ENCODE results near the gene ERI3. TPM values are rescaled to one million over a fixed set of nuclear protein-coding genes. Genes with fewer than 3 reads are reported as not detected.

ERI3 gene
- total RNA-seq, 1 experiment from 2014 or later: 83.3 TPM

DNA sequence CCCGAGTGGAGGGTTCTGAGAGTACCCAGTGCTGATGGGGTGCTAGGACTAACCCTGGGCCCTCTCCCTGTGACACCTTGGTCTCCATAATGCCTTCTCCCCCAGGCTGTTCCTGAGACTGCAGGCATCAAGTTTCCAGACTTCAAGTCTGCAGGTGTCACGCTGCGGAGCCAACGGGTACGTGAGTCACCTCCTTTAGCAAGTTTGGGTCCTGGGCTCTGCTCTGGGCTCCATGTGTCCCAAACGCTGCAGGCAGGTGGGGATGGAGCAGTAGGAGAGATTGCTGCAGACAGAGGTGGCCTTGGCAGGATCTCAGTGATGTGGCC, 135.8 kb downstream of the ERI3 start:
- BruUV-seq (replicated peaks): no TSS peak
- H3K27ac ChIP-seq (ENCODE audit: low read length): no peak overlapping the region
- intact Hi-C loops (cut with micrococcal nuclease; ENCODE audit: unreplicated experiment) (loop anchor here (5.0 kb wide), 1 partner anchor 378 kb away; no protein-coding TSS in a partner anchor), in situ Hi-C loops (cut with HindIII; ENCODE audit: low pct_unique_long_range_greater_than_20kb, low sequenced_read_pairs) (no loop called here)
- H3K27me3 ChIP-seq (ENCODE audit: control insufficient read depth, insufficient read depth, low read length): no peaks in the 10 kb centered on the region
- TF ChIP-seq, protein P1, sequence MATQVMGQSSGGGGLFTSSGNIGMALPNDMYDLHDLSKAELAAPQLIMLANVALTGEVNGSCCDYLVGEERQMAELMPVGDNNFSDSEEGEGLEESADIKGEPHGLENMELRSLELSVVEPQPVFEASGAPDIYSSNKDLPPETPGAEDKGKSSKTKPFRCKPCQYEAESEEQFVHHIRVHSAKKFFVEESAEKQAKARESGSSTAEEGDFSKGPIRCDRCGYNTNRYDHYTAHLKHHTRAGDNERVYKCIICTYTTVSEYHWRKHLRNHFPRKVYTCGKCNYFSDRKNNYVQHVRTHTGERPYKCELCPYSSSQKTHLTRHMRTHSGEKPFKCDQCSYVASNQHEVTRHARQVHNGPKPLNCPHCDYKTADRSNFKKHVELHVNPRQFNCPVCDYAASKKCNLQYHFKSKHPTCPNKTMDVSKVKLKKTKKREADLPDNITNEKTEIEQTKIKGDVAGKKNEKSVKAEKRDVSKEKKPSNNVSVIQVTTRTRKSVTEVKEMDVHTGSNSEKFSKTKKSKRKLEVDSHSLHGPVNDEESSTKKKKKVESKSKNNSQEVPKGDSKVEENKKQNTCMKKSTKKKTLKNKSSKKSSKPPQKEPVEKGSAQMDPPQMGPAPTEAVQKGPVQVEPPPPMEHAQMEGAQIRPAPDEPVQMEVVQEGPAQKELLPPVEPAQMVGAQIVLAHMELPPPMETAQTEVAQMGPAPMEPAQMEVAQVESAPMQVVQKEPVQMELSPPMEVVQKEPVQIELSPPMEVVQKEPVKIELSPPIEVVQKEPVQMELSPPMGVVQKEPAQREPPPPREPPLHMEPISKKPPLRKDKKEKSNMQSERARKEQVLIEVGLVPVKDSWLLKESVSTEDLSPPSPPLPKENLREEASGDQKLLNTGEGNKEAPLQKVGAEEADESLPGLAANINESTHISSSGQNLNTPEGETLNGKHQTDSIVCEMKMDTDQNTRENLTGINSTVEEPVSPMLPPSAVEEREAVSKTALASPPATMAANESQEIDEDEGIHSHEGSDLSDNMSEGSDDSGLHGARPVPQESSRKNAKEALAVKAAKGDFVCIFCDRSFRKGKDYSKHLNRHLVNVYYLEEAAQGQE (IDR thresholded peaks at IDR 0.05; ENCODE audit: insufficient read depth in 1 of 2, low read depth in 2 of 2, low read length in 1 of 2): no peak
- TF ChIP-seq POLR2AphosphoS5 (IDR thresholded peaks at IDR 0.05; ENCODE audit: low read depth, low read length) (no peak), SIN3A (IDR thresholded peaks at IDR 0.05; ENCODE audit: borderline replicate concordance, insufficient read depth, low read depth, low read length) (no peak), TCF7L2 (IDR thresholded peaks at IDR 0.05; ENCODE audit: low read depth, low read length) (no peak)
- TF ChIP-seq, protein P2, sequence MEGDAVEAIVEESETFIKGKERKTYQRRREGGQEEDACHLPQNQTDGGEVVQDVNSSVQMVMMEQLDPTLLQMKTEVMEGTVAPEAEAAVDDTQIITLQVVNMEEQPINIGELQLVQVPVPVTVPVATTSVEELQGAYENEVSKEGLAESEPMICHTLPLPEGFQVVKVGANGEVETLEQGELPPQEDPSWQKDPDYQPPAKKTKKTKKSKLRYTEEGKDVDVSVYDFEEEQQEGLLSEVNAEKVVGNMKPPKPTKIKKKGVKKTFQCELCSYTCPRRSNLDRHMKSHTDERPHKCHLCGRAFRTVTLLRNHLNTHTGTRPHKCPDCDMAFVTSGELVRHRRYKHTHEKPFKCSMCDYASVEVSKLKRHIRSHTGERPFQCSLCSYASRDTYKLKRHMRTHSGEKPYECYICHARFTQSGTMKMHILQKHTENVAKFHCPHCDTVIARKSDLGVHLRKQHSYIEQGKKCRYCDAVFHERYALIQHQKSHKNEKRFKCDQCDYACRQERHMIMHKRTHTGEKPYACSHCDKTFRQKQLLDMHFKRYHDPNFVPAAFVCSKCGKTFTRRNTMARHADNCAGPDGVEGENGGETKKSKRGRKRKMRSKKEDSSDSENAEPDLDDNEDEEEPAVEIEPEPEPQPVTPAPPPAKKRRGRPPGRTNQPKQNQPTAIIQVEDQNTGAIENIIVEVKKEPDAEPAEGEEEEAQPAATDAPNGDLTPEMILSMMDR (IDR thresholded peaks at IDR 0.05): no peak
- H3K9me3 ChIP-seq (ENCODE audit: control insufficient read depth, insufficient read depth, low read depth, low read length): no peaks in the 10 kb centered on the region
- no peak overlapping the region for H3K4me3 ChIP-seq (ENCODE audit: low read depth in 2 of 2, low read length in 2 of 2)
- CTCF ChIA-PET: no interaction called here
- DNase-seq (ENCODE audit: low read depth, low spot score) (no peak), ATAC-seq (no peak)
- POLR2A ChIA-PET: no interaction called here
- peaks cover 3% of the 10 kb centered on the region; the same call in 1 of the 2 replicates for H3K4me1 ChIP-seq (ENCODE audit: control insufficient read depth, insufficient read depth, low read length)
- peaks cover 9% of the 10 kb centered on the region; the same call in 1 of the 2 replicates for H3K36me3 ChIP-seq (ENCODE audit: control insufficient read depth, insufficient read depth, low read length)

DNA sequence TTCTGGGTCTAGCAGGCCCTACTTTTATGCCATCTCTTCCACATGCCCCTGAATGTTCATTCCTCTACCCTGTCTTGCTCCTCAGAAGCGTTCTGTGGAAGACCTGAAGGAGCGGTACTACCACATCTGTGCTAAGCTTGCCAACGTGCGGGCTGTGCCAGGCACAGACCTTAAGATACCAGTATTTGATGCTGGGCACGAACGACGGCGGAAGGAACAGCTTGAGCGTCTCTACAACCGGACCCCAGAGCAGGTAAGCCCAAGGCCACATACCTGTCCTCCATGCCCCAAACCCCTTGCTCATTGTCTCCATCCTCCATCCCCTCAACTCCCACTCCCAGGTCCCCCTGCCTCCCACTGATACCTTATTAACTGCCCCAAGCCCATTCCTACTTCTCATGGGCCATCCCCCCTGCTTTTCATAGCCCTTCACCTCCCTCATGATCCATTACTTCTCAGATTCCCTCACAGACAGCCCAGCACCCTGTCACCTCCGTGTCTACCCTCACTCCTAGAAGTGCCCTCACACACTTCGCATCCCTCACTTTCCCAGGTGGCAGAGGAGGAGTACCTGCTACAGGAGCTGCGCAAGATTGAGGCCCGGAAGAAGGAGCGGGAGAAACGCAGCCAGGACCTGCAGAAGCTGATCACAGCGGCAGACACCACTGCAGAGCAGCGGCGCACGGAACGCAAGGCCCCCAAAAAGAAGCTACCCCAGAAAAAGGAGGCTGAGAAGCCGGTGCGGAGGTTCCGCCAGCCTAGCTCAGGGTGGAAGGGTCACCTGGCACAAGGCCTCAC, 136.4 kb downstream of the ERI3 start:
- Histone ChIP-seq H3K4me1 (ENCODE audit: control insufficient read depth, insufficient read depth, low read length) (peaks cover 5% of the 10 kb centered on the region; the same call in 1 of the 2 replicates), H3K9me3 (ENCODE audit: control insufficient read depth, insufficient read depth, low read depth, low read length) (no peaks in the 10 kb centered on the region), H3K36me3 (ENCODE audit: control insufficient read depth, insufficient read depth, low read length) (peaks cover 9% of the 10 kb centered on the region; the same call in 1 of the 2 replicates), H3K4me3 (ENCODE audit: low read depth in 2 of 2, low read length in 2 of 2) (no peak overlapping the region), H3K27ac (ENCODE audit: low read length) (no peak overlapping the region), H3K27me3 (ENCODE audit: control insufficient read depth, insufficient read depth, low read length) (no peaks in the 10 kb centered on the region)
- intact Hi-C loops (cut with micrococcal nuclease; ENCODE audit: unreplicated experiment): loop anchor here (5.0 kb wide), 1 partner anchor 379 kb away; no protein-coding TSS in a partner anchor
- no TSS peak for BruUV-seq (replicated peaks)
- CTCF ChIA-PET: interaction anchor here (0.6 to 1.5 kb wide), 2 partner anchors 39 to 374 kb away, joined by 3 to 5 read pairs; no protein-coding TSS in a partner anchor
- DNase-seq (ENCODE audit: low read depth, low spot score) (no peak), ATAC-seq (no peak)
- POLR2A ChIA-PET: no interaction called here
- TF ChIP-seq, protein P2 (IDR thresholded peaks at IDR 0.05): no peak
- TF ChIP-seq TCF7L2 (IDR thresholded peaks at IDR 0.05; ENCODE audit: low read depth, low read length) (no peak), SIN3A (IDR thresholded peaks at IDR 0.05; ENCODE audit: borderline replicate concordance, insufficient read depth, low read depth, low read length) (no peak), POLR2AphosphoS5 (IDR thresholded peaks at IDR 0.05; ENCODE audit: low read depth, low read length) (no peak)
- TF ChIP-seq, protein P1 (IDR thresholded peaks at IDR 0.05; ENCODE audit: insufficient read depth in 1 of 2, low read depth in 2 of 2, low read length in 1 of 2): no peak
- in situ Hi-C loops (cut with HindIII; ENCODE audit: low pct_unique_long_range_greater_than_20kb, low sequenced_read_pairs): no loop called here
